ENCODE measurements around the gene RASSF5.
"Not testable (repeated sequence)": the region's sequence is repeated elsewhere in the genome, so short reads cannot be mapped to it uniquely, and the experiment has no call there.

Gene RASSF5

GRCh38 chr1:206575165-206575893 is 68.0 kb downstream of the RASSF5 start:
- no peak for DNase-seq

- no peak for DNase-seq
Observed at GRCh38 chr1:206575894-206576737, 68.8 kb downstream of the RASSF5 start.

DNA sequence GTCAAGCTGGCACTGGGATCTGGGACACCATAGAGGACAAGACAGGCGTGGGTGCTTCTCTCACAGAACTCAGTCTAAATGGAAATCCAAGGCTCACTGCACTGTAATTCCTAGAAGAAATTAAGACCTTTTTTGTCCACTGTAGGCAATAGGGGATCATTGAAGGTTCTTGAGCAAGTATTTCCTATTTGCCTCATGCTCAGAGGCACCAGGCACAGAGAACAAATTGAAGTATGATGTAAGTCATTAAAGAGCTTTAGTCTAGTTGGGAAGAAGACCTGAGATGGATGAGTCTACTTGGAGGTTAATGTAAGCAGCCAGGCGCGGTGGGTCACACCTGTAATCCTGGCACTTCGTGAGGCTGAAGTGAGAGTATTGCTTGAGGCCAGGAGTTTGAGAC is 70.3 kb downstream of the RASSF5 start:
- DNase-seq, result no peak

DNA sequence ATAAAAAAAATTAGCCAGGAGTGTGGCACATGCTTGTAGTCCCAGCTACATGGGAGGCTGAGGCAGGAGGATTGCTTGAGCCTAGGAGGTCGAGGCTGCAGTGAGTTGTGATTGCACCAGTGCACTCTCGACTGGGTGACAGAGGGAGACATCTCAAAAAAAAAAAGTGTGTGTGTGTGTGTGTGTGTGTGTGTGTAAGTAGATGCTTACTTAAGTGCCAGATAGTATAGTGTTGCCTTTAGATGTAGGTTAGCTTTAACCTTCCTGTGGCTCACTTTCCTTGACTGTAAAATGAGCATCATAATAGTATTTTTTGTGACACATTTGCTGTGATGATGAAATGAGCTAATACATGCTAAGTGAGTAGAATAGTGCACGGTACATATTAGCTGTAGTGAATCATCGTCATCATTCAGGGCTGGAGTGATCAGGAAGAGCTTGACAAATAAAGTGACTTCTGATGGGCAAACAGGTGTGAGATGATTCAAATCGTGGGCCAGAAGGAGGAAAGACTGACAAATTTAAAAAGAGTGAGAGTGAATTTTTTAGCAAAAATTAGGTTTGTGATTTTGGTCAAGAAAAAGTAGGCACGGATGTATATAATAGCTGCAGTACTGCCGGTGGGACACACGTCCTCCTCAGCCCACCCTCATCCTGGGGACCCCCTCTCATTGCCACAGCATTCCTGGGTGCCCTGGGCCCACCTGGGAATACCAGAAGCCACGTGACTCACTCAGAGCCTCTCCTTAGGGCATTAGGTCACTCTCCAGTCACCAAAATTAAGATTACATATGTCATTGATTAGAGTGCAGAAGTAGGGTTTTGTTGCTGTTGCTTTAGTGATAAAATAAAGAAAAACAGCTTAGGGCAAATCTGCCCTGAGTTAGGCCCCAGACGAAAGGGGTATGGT is 71.0 kb downstream of the RASSF5 start:
- DNase-seq, result no peak

DNA sequence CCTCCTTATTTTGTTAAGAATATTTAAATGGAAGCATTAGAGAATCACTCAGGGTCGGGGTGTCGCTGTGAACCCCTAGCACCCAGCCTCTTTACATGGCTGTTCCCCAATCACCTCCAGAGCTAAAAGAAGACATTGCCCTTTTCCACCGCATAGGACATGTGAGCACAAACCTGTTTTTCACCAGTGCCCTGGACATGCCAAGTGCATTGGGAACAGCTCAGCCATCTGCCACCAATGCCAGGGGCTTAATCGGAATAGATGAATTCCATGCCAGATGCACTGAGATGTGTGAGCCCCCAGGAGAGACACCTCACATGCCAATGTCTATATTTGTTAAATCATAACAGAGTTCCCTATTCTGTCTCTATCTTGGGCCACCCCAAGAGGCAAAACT is 71.6 kb downstream of the RASSF5 start:
- no peak for DNase-seq

DNA sequence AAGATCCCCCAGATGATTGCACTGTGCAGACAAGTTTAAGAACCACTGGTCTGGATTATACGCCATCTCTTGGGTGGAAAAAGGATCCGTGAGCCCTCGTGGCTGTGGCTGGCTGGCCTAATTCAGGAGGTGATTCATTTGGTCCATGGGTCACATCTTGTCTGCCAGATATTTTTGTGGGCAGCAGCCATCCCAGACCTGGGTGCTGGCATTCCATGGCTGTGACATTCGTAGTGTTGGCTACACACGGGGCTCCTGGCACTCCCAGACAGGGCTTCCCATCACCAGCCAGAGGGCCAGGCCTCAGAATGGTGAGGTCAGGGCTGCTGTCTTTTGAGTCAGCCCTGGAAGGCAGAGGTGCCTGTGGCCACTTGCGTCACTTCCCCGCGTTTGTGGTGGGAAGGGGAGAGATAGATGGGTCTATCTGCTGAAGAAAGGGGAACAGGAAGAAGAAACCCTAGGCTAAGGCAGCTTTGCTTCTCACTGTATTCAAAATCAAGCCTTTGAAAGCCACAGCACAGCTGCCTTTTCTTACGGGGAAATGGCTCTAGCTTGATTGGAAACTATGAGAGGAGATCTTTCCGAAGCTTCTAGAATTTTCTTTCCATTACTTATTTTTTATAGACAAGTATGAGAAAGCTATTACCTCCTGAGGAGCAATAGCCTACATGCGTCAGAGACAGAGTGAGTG is 72.6 kb downstream of the RASSF5 start:
- DNase-seq, result no peak

DNA sequence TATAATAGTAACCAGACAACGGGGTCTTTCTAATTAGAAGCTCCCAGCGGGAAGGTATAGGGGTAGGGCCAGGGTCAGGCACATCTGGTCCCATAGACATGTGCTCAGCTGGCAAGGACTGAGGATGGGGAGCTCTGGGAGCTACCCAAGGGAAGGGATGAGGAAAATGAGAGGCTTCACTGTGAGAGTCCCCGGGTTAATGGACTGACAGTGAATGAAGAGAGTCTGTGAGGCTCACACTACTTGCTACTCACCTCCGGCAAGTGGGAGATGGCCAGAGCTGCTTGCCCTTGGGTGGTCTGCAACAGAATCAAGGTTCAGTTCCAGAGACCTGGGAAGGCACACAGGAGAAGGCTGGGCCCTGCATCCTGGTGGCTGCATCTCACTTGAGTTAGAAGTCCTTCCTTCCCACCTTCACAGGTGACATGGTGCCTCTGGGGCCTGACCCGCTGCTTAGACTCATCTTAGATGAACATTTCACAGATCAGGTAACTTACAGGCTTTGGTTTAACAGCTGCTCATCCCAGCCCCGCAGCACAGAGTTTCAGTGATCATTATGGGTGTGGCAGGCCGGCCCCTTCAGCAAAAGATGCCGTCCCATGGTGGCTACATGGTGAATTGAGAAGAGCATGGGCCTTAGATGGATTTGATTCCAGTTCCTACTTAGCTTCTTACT is 73.2 kb downstream of the RASSF5 start:
- DNase-seq, result no peak

DNA sequence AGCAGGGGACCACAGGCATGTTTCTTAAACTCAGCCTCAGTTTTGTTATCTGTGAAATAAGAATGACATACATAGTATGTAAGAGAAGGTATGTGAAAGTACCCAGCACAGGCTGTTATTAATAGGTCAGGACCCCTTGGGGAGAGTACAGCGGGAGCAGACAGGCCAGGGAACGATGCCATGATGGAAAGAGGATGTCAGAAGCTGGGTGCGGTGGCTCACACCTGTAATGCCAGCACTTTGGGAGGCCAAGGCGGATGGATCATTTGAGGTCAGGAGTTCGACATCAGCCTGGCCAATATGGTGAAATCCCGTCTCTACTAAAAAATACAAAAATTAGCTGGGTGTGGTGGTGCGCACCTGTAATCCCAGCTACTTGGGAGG is 73.8 kb downstream of the RASSF5 start:
- DNase-seq, result not testable (repeated sequence)

- DNase-seq, result no peak
Observed at GRCh38 chr1:206581571-206581981, 74.2 kb downstream of the RASSF5 start.

DNA sequence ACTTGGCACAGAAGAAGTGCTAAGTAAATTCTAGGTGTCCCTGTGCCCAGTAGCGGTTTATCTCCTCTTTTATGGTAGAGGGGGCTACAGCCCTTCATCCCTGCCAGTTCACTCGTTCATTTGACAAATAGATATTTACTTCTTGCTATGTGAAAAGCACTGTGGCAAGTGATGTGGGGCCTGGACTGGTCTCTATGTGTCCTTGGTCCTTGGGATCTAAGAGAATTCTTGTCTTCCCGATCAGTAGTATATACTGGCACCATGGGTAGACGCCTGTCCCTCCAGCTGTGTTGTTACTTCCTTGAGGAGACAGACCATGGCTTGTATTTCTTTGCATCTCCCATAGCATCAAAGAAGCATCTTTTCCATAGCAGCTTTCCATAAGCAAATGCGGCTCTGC is 75.2 kb downstream of the RASSF5 start:
- DNase-seq, result no peak

DNA sequence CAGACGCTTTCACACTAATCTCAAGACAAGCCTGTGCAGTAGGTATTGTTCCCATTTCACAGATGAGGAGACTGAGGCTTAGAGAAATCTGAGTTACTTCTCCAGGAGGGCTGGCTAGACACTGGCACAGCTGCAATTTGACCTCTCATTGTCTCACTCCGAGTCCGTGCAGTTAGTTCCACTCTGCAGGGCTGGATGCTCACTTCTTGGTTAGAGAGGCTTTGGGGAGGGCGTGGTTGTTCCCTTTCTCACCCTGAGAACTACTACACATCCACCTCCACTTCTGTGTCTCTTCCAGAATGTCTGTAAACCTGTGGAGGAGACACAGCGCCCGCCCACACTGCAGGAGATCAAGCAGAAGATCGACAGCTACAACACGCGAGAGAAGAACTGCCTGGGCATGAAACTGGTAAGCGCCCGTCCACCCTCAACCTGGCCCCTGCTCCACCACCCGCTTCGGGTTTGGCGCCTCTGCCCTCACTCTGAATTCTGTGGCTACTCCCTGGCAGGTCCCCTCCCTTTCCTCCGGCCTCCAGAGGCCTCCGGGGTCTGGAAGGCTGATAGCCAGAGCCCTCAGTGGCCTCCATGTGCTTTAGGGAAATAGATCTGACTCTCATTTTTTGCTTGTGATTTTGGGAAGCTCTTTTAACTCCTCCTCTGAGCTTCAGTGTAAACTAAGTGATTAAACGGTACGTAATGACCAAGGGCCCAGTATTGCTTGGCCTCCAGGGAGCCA is 75.8 kb downstream of the RASSF5 start:
- no peak for DNase-seq

DNA sequence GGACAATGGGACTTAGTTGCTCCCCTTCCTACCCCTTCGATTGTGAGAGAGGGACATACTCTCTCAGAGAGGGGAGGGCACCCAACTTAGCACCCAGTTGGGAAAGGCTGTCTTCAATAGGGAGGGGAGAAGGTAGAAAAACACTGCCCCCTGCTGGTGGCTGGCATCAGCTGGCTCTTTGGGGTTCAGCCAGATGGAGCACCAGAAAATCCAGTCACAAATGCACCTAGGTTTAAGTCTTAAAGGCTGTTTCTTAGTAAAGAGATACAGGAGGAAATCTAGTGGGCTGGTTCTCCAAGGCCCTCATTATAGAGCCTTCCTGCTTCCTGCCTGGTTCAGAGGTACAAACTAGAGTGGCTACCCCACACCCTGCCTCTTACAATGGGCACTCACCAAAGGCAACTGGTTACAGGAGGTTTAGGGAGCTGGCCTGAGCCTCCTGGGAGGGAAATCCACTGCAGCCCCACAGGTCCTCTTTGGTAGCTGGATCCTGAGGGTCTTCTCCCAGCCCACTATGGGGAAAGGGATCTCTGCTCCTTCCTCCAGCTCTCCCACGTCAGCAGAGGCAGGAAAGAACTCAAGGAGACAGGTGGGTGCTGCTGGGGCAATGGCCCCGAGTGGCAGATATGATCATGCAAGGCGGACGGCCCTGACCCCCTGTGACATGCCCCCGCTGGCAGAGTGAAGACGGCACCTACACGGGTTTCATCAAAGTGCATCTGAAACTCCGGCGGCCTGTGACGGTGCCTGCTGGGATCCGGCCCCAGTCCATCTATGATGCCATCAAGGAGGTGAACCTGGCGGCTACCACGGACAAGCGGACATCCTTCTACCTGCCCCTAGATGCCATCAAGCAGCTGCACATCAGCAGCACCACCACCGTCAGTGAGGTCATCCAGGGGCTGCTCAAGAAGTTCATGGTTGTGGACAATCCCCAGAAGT is 76.6 kb downstream of the RASSF5 start:
- DNase-seq, result peak; percentile 52

- no peak for DNase-seq
Observed at GRCh38 chr1:206584683-206585082, 77.4 kb downstream of the RASSF5 start.

DNA sequence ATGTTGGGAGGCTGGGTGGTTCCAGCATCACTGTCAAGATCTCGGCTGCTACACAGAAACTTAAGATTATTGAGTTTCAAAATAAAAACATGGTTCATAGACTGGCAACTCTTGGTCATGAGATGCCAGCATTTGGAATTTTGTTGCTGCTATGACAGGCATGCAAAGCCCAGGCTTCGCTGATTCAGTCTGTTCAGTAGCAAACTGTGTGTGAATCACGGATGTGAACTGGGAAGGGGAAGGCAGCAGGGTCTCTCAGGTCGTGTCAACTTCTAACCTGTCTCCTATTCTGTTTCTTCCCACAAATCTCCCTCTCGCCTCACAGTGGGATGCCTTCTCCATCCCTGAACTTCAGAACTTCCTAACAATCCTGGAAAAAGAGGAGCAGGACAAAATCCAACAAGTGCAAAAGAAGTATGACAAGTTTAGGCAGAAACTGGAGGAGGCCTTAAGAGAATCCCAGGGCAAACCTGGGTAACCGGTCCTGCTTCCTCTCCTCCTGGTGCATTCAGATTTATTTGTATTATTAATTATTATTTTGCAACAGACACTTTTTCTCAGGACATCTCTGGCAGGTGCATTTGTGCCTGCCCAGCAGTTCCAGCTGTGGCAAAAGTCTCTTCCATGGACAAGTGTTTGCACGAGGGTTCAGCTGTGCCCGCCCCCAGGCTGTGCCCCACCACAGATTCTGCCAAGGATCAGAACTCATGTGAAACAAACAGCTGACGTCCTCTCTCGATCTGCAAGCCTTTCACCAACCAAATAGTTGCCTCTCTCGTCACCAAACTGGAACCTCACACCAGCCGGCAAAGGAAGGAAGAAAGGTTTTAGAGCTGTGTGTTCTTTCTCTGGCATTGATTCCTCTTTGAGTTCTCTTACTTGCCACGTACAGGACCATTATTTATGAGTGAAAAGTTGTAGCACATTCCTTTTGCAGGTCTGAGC is 79.4 kb downstream of the RASSF5 start:
- no peak for DNase-seq

DNA sequence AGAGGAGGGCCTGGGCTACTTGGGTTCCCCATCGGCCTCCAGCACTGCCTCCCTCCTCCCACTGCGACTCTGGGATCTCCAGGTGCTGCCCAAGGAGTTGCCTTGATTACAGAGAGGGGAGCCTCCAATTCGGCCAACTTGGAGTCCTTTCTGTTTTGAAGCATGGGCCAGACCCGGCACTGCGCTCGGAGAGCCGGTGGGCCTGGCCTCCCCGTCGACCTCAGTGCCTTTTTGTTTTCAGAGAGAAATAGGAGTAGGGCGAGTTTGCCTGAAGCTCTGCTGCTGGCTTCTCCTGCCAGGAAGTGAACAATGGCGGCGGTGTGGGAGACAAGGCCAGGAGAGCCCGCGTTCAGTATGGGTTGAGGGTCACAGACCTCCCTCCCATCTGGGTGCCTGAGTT is 80.6 kb downstream of the RASSF5 start:
- DNase-seq, result no peak

DNA sequence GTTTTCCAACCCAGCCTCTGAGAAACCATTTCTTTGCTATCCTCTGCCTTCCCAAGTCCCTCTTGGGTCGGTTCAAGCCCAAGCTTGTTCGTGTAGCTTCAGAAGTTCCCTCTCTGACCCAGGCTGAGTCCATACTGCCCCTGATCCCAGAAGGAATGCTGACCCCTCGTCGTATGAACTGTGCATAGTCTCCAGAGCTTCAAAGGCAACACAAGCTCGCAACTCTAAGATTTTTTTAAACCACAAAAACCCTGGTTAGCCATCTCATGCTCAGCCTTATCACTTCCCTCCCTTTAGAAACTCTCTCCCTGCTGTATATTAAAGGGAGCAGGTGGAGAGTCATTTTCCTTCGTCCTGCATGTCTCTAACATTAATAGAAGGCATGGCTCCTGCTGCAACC is 81.2 kb downstream of the RASSF5 start:
- DNase-seq, result no peak

- DNase-seq, result no peak
Observed at GRCh38 chr1:206589206-206589605, 81.9 kb downstream of the RASSF5 start.

DNA sequence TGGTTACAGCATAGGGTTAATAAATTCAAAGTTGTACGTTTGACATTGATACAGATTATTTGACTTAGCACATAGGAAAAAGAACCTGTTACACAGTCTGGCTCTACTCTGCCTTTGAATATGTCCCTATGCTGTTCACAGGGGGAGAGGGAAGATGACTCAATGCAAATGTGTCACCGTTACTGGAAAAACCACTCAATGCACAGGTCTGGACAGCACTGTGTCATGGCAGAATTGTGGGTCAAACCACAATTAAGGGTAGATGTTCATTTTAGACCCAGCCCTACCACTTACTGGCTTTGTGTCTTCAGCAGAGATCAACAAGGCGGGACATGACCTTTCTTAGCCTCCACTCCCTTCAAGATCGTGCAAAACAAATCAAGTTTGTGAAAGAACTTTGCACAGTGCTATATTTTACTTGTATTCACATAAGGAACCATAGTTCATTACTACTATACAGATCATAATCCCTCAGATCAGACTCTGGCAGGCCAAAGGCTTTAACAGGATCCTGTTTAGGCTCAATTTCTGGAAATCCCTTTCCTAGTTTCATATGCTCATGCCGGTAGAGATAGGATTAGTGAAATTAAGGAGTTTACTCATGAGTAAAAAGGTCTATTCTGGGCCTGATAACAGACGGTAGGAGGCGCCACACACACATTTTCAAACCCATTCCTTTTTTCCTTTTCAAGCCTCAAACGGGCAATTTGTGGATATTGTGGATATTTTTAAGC is 82.9 kb downstream of the RASSF5 start:
- no peak for DNase-seq
